PC-3 (cell line): ENCODE results near the gene UBE2QL1. TPM values are rescaled to one million over a fixed set of nuclear protein-coding genes. Genes with fewer than 3 reads are reported as not detected.

Source experiments
- ATAC-seq: fragments of 200-7000 bp; cut with Tn5 transposase; 2 replicates; pipeline ENCODE4 v1.9.1; 2020; ENCODE audit warnings: mild to moderate bottlenecking, moderate library complexity
- BruUV-seq: library from RNA; stranded (reverse); fragments of 400-500 nt; replicated peaks from 2 replicates; lab custom pipeline; 2021; lab: Mats Ljungman, UMichigan
- CTCF ChIA-PET: fragments of 300-600 bp; sonication (Branson Sonifier 250); formaldehyde crosslinking; loops from one replicate; lab custom pipeline; 2022; ENCODE audit warnings: antibody characterized with exemption; lab: Charles Lee
- POLR2A ChIA-PET: fragments of 300-600 bp; sonication (Branson Sonifier 250); formaldehyde crosslinking; loops from one replicate; lab custom pipeline; 2022; ENCODE audit warnings: antibody characterized with exemption; ENCODE audit not compliant: unreplicated experiment; lab: Charles Lee
- DNase-seq: peaks from one replicate; pipeline ENCODE4 v3.0.0-alpha.2; 2015
- H2AFZ ChIP-seq: fragments of 300-600 bp; sonication (generic); 2 replicates; pipeline ENCODE4 v1.6.0; 2016; ENCODE audit warnings: antibody characterized with exemption, low read length
- H3F3A ChIP-seq: fragments of 300-600 bp; sonication (generic); one replicate; pipeline ENCODE4 v1.6.0; 2017; ENCODE audit warnings: antibody characterized with exemption, low read length, control low read depth, mild to moderate bottlenecking; ENCODE audit not compliant: unreplicated experiment
- H3K27ac ChIP-seq: fragments of 300-600 bp; sonication (generic); 2 replicates; pipeline ENCODE4 v1.5.1; 2016; ENCODE audit warnings: mild to moderate bottlenecking, low read length
- H3K27me3 ChIP-seq: fragments of 300-600 bp; sonication (generic); 2 replicates; pipeline ENCODE4 v1.6.1; 2016; ENCODE audit warnings: low read length, mixed read lengths
- H3K36me3 ChIP-seq: fragments of 300-600 bp; sonication (generic); 2 replicates; pipeline ENCODE4 v1.6.1; 2016; ENCODE audit warnings: low read depth, mixed run types, low read length, mixed read lengths
- H3K4me1 ChIP-seq: fragments of 300-600 bp; sonication (generic); 2 replicates; pipeline ENCODE4 v1.5.1; 2016; ENCODE audit warnings: low read length; ENCODE audit not compliant: insufficient read depth
- H3K4me2 ChIP-seq: fragments of 300-600 bp; sonication (generic); 2 replicates; pipeline ENCODE4 v1.6.0; 2016; ENCODE audit warnings: low read length
- H3K4me3 ChIP-seq: fragments of 300-600 bp; sonication (generic); 2 replicates; pipeline ENCODE4 v1.5.1; 2016; ENCODE audit warnings: mild to moderate bottlenecking, low read length, mixed read lengths
- H3K79me2 ChIP-seq: fragments of 300-600 bp; sonication (generic); 2 replicates; pipeline ENCODE4 v1.6.1; 2017; ENCODE audit warnings: low read length, mixed read lengths
- H3K9ac ChIP-seq: fragments of 300-600 bp; sonication (generic); 2 replicates; pipeline ENCODE4 v1.6.0; 2016; ENCODE audit warnings: mild to moderate bottlenecking, low read length
- H3K9me2 ChIP-seq: fragments of 300-600 bp; sonication (generic); replicated peaks from 2 replicates; pipeline ENCODE4 v1.6.1; 2016; ENCODE audit warnings: mixed run types, low read length, mixed read lengths
- H3K9me3 ChIP-seq: fragments of 300-600 bp; sonication (generic); 2 replicates; pipeline ENCODE4 v1.6.1; 2016; ENCODE audit warnings: low read length, mixed read lengths
- H4K20me1 ChIP-seq: fragments of 300-600 bp; sonication (generic); 2 replicates; pipeline ENCODE4 v1.6.1; 2016; ENCODE audit warnings: low read length, mixed read lengths
- CTCF ChIP-seq: fragments of 300-600 bp; sonication (generic); conservative IDR thresholded peaks from 2 replicates; pipeline ENCODE4 v1.5.1; 2017; ENCODE audit warnings: antibody characterized with exemption, low read depth, mild to moderate bottlenecking, low read length
- EZH2 ChIP-seq: fragments of 300-600 bp; sonication (generic); IDR thresholded peaks from one replicate; pipeline ENCODE4 v1.6.1; 2017; ENCODE audit warnings: antibody characterized with exemption, mild to moderate bottlenecking, low read length; ENCODE audit not compliant: unreplicated experiment
- EZH2phosphoT487 ChIP-seq: fragments of 300-600 bp; sonication (generic); IDR thresholded peaks from 2 replicates; pipeline ENCODE4 v1.6.1; 2018; ENCODE audit warnings: mild to moderate bottlenecking, antibody characterized with exemption, low read length, borderline replicate concordance
- intact Hi-C: fragments of 100-400 bp; cut with micrococcal nuclease; formaldehyde crosslinking; loops from 2 replicates; pipeline ENCODE4 v1.9.0; 2023
- total RNA-seq: library from RNA; depleted of rRNA; stranded (reverse); fragments of >200 nt; gene quantifications from 2 replicates; pipeline ENCODE4 v1.2.3, GENCODE V29; 2014

Gene UBE2QL1
- total RNA-seq, 1 experiment from 2014 or later = 8.8 TPM

- Histone ChIP-seq H3K9ac (no peak overlapping the region), H2AFZ (no peak overlapping the region), H3K79me2 (no peaks in the 10 kb centered on the region), H3K9me3 (no peaks in the 10 kb centered on the region), H3K9me2 (no peaks in the 10 kb centered on the region), H3K4me1 (peaks cover 5% of the 10 kb centered on the region), H3K36me3 (no peaks in the 10 kb centered on the region), H3K4me3 (no peak overlapping the region), H3K27ac (no peak overlapping the region), H3F3A (no peaks in the 10 kb centered on the region), H3K27me3 (no peaks in the 10 kb centered on the region), H4K20me1 (no peaks in the 10 kb centered on the region), H3K4me2 (no peak overlapping the region)
- no peak for DNase-seq
- CTCF ChIA-PET = no interaction called here
- TF ChIP-seq EZH2phosphoT487 = no peak
- no peak for TF ChIP-seq EZH2
- no peak for TF ChIP-seq CTCF
- BruUV-seq = no TSS peak
- intact Hi-C loops = no loop called here
- POLR2A ChIA-PET = no interaction called here
- no peak for ATAC-seq
Observed at GRCh38 chr5:6467591-6467990, 18.9 kb downstream of the UBE2QL1 start.

GRCh38 chr5:6468104-6468503, 19.4 kb downstream of the UBE2QL1 start:
- Histone ChIP-seq H3K36me3 (no peaks in the 10 kb centered on the region), H4K20me1 (no peaks in the 10 kb centered on the region), H3K4me2 (no peak overlapping the region), H3K4me1 (peaks cover 10% of the 10 kb centered on the region), H3K79me2 (no peaks in the 10 kb centered on the region), H2AFZ (no peak overlapping the region), H3K9me3 (no peaks in the 10 kb centered on the region), H3K9ac (no peak overlapping the region), H3K4me3 (no peak overlapping the region), H3K27me3 (no peaks in the 10 kb centered on the region), H3K9me2 (no peaks in the 10 kb centered on the region), H3F3A (no peaks in the 10 kb centered on the region), H3K27ac (no peak overlapping the region)
- ATAC-seq (no peak), DNase-seq (no peak)
- POLR2A ChIA-PET = no interaction called here
- intact Hi-C loops = no loop called here
- CTCF ChIA-PET = no interaction called here
- no TSS peak for BruUV-seq
- TF ChIP-seq EZH2phosphoT487 = no peak
- no peak for TF ChIP-seq CTCF
- TF ChIP-seq EZH2 = no peak

GRCh38 chr5:6468870-6469269, 20.2 kb downstream of the UBE2QL1 start:
- Histone ChIP-seq H3F3A (no peaks in the 10 kb centered on the region), H3K4me1 (peaks cover 16% of the 10 kb centered on the region), H3K36me3 (no peaks in the 10 kb centered on the region), H3K27me3 (no peaks in the 10 kb centered on the region), H4K20me1 (no peaks in the 10 kb centered on the region), H2AFZ (no peak overlapping the region), H3K4me3 (no peak overlapping the region), H3K9me2 (no peaks in the 10 kb centered on the region), H3K79me2 (no peaks in the 10 kb centered on the region), H3K9ac (no peak overlapping the region), H3K4me2 (no peak overlapping the region), H3K9me3 (no peaks in the 10 kb centered on the region), H3K27ac (no peak overlapping the region)
- BruUV-seq = no TSS peak
- intact Hi-C loops = no loop called here
- no peak for TF ChIP-seq CTCF
- TF ChIP-seq EZH2phosphoT487 = no peak
- TF ChIP-seq EZH2 = no peak
- DNase-seq (no peak), ATAC-seq (no peak)
- ChIA-PET POLR2A (no interaction called here), CTCF (no interaction called here)
